ENCODE data around the gene NLRX1. TPM values are rescaled to one million over a fixed set of nuclear protein-coding genes. Genes with fewer than 3 reads are reported as not detected.
A peak's percentile ranks its signal among the peaks of the same experiment; 100 is the strongest.
"Not testable (repeated sequence)": the region's sequence is repeated elsewhere in the genome, so short reads cannot be mapped to it uniquely, and the experiment has no call there.

Gene NLRX1
- total RNA-seq, 1 experiment from 2014 or later, result 5.6 TPM

DNA sequence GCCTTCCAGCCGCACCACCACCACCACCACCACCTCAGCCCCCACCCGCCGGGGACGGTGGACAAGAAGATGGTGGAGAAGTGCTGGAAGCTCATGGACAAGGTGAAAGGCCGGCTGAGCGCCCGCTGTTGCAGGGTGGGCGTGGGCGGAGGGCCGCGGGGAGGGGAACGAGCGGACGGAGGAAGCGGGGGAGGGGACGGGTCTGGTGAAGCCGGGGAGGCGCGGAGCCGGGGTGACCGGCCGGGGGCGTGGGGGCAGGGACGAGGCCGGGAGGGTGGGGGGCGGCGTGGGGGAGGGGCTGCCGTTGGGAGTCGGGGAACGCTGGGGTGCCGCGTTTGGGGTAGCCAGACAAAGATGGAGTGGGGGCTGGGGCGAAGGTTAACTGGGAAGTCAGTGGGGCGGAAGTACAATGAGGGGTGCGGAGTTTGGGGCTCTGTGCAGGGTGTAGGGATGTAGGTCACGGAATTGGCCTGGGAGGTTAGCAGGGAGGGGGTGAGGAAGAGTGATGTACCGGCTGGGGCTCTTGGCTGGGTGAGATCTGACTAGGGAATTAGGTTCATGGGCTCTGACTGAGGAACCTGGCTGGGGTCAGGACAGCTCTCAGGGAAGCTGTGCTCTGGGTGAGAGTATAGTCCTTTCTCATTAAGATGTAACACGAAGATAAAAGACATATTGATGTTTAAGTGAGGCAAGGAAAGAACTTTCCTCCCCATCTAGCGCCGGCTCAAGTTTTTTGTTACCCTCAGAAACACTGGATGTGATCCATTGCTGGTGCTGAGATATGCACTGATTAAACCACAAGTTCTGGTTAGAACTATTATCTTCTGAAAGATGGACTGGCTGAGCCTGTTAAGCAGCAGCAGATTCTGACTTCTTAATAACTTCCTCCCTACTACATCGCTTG lies 38.2 kb downstream of the NLRX1 start:
- DNase-seq (ENCODE audit: low read depth), result peak; percentile 14

DNA sequence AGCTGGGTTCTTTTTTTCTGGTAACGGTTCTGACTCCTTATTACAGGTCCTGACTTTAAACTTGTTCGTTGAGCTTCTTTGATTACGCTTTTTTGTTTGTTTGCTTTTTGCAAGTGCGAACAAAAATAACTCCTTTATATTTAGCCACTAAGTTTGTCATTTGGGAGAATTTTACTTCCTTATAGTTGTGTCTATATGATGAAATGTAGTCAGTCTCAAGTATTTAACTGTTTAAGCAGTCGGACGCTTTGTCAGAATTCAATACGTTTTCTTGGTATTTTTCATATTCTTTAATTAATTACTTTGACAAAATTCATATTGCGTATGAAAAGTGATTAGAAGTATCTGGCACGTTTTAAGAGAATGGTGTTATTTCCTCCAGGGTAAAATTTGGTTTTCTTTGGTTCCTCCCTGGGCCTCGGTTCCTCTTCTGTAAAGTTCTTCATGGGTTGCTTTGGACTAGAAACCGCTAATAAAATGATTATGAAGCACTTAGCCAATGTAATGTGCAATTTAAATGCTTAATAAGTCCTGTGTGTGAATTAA lies 39.0 kb downstream of the NLRX1 start:
- no peak for DNase-seq (ENCODE audit: low read depth)

DNA sequence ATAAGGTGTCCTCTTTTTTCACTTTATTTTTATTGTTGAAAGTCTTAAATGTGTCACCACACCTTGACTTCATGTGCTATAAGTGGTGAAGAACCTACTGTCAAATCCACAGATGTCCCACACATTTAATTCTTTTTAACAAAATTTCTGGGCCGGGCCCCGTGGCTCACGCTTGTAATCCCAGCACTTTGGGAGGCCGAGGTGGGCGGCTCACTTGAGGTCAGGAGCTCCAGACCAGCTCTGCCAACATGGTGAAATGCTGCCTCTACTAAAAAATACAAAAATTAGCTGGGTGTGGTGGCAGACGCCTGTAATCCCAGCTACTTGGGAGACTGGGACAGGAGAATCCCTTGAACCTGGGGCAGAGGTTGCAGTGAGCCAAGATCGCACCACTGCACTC lies 40.7 kb downstream of the NLRX1 start:
- no peak for DNase-seq (ENCODE audit: low read depth)

DNA sequence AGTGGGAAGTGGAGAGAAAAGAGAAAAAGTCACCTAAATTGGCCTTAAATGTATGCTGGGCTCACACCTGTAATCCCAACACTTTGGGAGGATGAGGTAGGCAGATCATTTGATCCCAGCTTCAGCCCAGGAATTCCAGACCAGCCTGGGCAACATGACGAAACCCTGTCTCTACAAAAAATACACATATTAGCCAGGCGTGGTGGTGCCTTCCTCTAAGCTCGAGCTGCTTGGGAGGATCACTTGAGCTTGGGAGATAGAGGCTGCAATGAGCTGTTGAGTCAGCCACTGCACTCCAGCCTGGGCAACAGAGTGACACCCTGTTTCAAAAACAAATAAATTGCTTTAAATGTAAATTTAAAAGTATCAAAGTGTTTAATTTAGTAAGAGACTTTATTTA lies 41.5 kb downstream of the NLRX1 start:
- DNase-seq (ENCODE audit: low read depth), result no peak

DNA sequence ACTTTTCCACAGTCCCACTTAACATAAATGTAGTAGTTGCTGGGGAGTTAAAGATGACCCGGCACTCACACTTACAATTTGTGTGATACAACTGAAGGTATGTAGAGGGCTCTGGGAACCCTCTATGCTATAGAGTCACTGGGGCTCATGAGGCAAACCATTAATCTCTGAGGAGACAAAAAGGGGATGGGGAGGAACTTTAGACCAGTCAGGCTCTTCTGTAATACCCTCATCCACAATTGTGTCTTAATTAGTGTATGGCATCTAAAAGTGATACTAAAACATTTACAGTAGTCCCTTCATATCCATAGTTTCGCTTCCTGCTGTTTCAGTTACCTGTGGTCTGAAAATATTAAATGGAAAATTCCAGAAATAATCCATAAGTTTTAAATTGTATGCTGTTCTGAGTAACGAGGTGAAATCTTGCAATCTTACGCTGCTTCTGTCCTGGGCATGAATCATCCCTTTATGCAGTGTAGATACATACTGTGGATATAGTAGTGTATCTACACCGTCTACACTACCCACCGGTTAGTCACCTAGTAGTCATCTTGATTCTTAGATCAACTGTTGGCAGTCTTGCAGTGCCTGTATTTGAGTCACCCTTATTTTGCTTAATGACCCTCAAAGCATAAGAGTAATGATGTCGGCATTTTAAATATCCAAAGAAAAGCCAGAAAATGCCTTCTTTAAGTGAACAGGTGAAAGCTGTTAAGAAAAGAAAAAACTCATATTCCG lies 49.8 kb downstream of the NLRX1 start:
- peak; percentile 92 for DNase-seq (ENCODE audit: low read depth)

DNA sequence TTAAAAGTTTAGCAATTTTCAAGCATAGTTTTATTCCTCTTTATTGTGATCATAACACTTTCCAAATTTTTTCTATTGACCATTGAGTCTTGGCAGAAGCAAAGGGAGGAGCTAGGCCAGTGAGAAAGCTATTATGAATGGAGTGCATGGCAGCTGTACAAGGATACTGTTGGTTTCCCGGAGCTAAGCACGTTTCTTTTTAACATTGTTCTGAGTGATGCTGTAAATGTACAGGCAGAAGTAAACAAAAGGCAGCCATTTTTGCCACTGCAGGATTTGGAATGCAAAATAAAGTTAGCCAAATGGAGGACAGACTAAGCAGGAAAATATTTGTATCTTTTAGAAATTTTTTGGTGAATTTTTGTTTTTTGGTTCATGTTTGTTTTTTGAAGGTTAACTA lies 53.8 kb downstream of the NLRX1 start:
- DNase-seq (ENCODE audit: low read depth), result peak; percentile 16

DNA sequence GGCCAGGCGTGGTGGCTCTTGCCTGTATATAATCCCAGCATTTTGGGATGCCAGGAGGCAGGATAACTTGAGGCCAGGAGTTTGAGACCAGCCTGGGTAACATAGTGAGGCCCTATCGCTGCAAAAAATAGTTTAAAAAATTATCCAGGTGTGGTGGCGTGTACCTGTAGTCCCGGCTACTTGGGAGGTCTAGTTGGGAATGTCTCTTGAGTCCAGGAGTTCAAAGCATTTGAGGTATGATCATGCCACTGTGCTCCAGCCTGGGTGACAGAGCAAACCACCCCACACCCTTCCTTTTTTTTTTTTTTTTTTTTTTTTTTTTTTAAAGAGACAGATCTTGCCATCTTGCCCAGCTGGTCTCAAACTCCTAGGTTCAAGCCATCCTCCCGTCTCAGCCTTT lies 54.4 kb downstream of the NLRX1 start:
- no peak for DNase-seq (ENCODE audit: low read depth)

DNA sequence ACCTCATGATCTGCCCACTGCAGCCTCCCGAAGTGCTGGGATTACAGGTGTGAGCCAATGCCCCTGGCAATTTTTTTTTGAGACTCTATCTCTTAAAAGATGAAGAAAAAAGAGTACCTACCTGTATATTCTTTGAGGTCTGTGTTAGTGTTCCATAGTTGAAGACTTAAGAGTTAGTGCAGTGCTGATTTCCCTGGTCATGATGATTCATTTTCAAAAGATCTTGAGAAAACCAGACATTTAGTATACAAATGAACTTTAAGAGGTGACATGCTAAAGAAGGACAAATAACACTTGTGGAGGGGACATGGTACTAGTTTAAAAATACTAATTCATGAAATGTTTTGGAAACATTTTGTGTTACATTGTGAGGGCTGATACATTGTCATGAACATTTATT lies 55.3 kb downstream of the NLRX1 start:
- peak; percentile 8 for DNase-seq (ENCODE audit: low read depth)

DNA sequence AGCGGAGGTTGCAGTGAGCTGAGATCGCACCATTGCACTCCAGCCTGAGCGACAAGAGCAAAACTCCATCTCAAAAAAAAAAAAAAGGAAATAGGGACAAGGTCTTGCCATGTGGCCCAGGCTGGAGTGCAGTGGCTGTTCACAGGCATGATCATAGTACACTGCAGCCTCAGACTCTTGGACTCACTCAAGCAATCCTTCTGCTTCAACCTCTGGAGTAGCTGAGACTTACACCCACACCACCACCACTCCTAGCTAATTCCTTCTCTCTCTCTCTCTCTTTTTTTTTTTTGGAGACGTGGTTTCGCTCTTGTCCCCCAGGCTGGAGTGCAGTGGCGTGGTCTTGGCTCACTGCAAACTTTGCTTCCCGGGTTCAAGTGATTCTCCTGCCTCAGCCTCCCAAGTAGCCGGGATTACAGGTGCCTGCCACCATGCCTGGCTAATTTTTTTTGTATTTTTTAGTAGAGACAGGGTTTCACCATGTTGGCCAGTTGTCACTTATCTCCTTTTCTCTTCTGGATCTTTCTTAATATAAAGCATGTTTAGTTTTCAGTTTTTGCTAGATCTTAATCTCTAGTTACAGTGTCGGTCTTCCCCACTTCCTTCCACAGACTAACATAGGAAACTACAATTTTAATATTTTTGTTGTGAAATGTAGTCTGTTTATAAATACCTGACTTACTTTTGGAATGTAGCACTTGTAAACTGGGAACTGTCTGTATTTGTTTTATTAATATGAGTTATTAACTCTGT lies 60.2 kb downstream of the NLRX1 start:
- not testable (repeated sequence) for DNase-seq (ENCODE audit: low read depth)

DNA sequence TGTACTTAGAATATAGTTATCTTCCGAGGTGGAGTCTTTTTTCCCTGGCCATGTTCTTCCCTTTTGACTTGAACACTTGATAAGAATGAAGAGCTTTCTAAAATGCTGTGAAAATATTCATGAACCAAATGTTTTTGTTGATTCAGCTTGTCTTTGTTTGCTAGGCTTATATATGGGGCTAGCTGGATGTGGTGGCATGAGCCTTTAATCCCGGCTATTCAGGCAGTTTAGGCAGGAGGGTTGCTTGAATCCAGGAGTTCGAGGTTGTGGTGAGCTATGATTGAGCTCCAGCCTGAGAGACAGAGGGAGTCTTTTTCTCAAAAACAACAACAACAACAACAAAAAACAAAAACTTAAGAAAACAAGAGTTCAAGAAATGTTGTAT lies 60.8 kb downstream of the NLRX1 start:
- DNase-seq (ENCODE audit: low read depth), result no peak

DNA sequence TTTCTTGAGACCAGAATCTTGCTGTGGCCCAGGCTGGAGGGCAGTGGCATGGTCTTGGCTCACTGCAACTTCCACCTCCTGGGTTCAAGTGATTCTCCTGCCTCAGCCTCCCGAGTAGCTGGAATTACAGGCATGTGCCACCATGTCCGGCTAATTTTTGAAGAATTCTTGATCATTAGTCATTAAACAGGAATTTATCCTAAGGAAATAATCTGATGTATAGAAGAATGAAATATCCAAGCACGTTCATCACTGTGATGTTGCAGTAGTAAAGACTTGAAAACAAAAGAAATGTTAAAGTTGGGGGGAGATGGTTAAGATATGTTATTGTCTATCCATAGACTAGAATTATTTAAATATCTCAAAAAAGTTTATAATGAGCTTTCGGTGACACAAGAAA lies 61.2 kb downstream of the NLRX1 start:
- DNase-seq (ENCODE audit: low read depth), result no peak

Other genes with a start within 250 kb of the NLRX1 start
- 11.1 and 13.8 TPM in 2 replicates for gene BCL9L, start 242.8 kb upstream of the NLRX1 start, total RNA-seq (2014; rRNA removed; shearing (Covaris generic))
- not detected in 2 replicates for gene UPK2, start 212.4 kb upstream of the NLRX1 start, total RNA-seq (2014; rRNA removed; shearing (Covaris generic))
- not detected in 2 replicates for gene FOXR1, start 197.0 kb upstream of the NLRX1 start, total RNA-seq (2014; rRNA removed; shearing (Covaris generic))
- 7.2 and 8.1 TPM in 2 replicates for gene CENATAC, start 170.6 kb upstream of the NLRX1 start, total RNA-seq (2014; rRNA removed; shearing (Covaris generic))
- 2,312 and 2,810 TPM in 2 replicates for gene RPS25, start 150.4 kb upstream of the NLRX1 start, total RNA-seq (2014; rRNA removed; shearing (Covaris generic))
- 135 and 150 TPM in 2 replicates for gene TRAPPC4, start 150.0 kb upstream of the NLRX1 start, total RNA-seq (2014; rRNA removed; shearing (Covaris generic))
- 18.6 and 19.7 TPM in 2 replicates for gene SLC37A4, start 137.8 kb upstream of the NLRX1 start, total RNA-seq (2014; rRNA removed; shearing (Covaris generic))
- gene HYOU1, start 111.5 kb upstream of the NLRX1 start, total RNA-seq (2014; rRNA removed; shearing (Covaris generic)), result 106 and 115 TPM in 2 replicates
- gene VPS11, start 100.9 kb upstream of the NLRX1 start, total RNA-seq (2014; rRNA removed; shearing (Covaris generic)), result 19.1 and 24.6 TPM in 2 replicates
- 14.3 and 17.1 TPM in 2 replicates for gene HMBS, start 83.8 kb upstream of the NLRX1 start, total RNA-seq (2014; rRNA removed; shearing (Covaris generic))
- 41.6 and 44.0 TPM in 2 replicates for gene DPAGT1, start 66.9 kb upstream of the NLRX1 start, total RNA-seq (2014; rRNA removed; shearing (Covaris generic))
- 3.2 and 4.8 TPM in 2 replicates for gene C2CD2L, start 61.4 kb upstream of the NLRX1 start, total RNA-seq (2014; rRNA removed; shearing (Covaris generic))
- gene HINFP, start 47.1 kb upstream of the NLRX1 start, total RNA-seq (2014; rRNA removed; shearing (Covaris generic)), result 13.2 and 16.5 TPM in 2 replicates
- gene ABCG4, start 19.7 kb upstream of the NLRX1 start, total RNA-seq (2014; rRNA removed; shearing (Covaris generic)), result 0.20 and 0.24 TPM in 2 replicates
- not detected in 2 replicates for gene NHERF4, start 16.8 kb downstream of the NLRX1 start, total RNA-seq (2014; rRNA removed; shearing (Covaris generic))
- gene CBL, start 37.6 kb downstream of the NLRX1 start, total RNA-seq (2014; rRNA removed; shearing (Covaris generic)), result 12.7 and 14.1 TPM in 2 replicates
- gene MCAM, start 148.4 kb downstream of the NLRX1 start, total RNA-seq (2014; rRNA removed; shearing (Covaris generic)), result 57.2 and 91.7 TPM in 2 replicates
- 9.0 and 9.1 TPM in 2 replicates for gene RNF26, start 165.8 kb downstream of the NLRX1 start, total RNA-seq (2014; rRNA removed; shearing (Covaris generic))
- gene C1QTNF5, start 172.2 kb downstream of the NLRX1 start, total RNA-seq (2014; rRNA removed; shearing (Covaris generic)), result 2.3 and 4.4 TPM in 2 replicates
- gene MFRP, start 178.0 kb downstream of the NLRX1 start, total RNA-seq (2014; rRNA removed; shearing (Covaris generic)), result not detected in 2 replicates
- gene USP2, start 213.0 kb downstream of the NLRX1 start, total RNA-seq (2014; rRNA removed; shearing (Covaris generic)), result 0.24 and 0.49 TPM in 2 replicates